Bladder microvascular endothelial cell (primary cell): ENCODE measurements around the gene SSX1. TPM values are rescaled to one million over a fixed set of nuclear protein-coding genes. Genes with fewer than 3 reads are reported as not detected.

Source experiments
- total RNA-seq: library from RNA; depleted of rRNA; stranded (reverse); fragments of >200 nt; gene quantifications from 2 replicates; pipeline ENCODE4 v1.2.3, GENCODE V29; 2014

Gene SSX1, protein sequence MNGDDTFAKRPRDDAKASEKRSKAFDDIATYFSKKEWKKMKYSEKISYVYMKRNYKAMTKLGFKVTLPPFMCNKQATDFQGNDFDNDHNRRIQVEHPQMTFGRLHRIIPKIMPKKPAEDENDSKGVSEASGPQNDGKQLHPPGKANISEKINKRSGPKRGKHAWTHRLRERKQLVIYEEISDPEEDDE
- not detected in 2 replicates for total RNA-seq

DNA sequence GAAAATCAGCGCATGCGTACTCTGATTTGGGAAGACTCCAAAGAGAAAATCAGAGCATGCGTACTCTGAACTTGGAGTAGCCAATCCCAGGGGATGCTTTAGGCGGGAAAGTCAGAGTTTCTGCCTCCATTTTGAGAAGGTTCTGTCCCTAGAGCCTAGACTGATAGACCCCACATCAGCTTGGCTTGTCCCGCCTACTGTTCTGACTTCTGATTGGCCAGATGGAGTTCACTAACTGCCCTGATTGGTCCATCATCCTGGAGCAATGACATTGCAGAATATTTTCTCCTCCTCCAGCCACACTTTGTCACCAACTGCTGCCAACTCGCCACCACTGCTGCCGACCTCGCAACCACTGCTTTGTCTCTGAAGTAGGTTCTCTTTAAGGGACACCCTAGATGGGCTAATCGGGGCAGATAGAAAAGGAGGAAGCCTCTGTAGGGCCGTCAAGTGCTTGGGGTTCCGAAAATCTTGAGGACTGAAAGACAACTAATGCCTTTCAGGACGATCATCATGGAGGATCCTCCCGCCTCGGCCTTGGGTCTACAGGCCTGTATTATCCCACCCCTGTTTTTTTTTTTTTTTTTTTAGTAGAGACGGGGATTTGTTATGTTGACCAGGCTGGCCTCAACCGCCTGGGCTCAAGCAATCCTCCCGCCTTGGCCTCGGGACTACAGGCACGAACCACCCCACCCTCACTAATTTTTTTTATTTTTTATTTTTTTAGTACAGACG lies at the start of gene SSX1:
SSX1 (plus strand) TSS at position 331 of the 735 bp plus-strand sequence. CDS start 1,850 bp downstream, outside the sequence.

Other genes starting within 250 kb of the SSX1 start
- gene SPACA5, start 248.4 kb upstream of the SSX1 start, total RNA-seq, result not detected in 2 replicates
- 0.65 and 3.7 TPM in 2 replicates for gene ZNF630, start 183.8 kb upstream of the SSX1 start, total RNA-seq
- gene SPACA5B, start 124.8 kb upstream of the SSX1 start, total RNA-seq, result not detected in 2 replicates
- not detected in 2 replicates for gene SSX5, start 58.6 kb upstream of the SSX1 start, total RNA-seq
- not detected in 2 replicates for gene SSX3, start 101.3 kb downstream of the SSX1 start, total RNA-seq
- not detected in 2 replicates for gene SSX4, start 128.1 kb downstream of the SSX1 start, total RNA-seq
- not detected in 2 replicates for gene SSX4B, start 156.6 kb downstream of the SSX1 start, total RNA-seq
- gene SLC38A5, start 214.9 kb downstream of the SSX1 start, total RNA-seq, result 9.1 and 21.2 TPM in 2 replicates
- gene FTSJ1, start 220.8 kb downstream of the SSX1 start, total RNA-seq, result 34.3 and 39.9 TPM in 2 replicates